ENCODE results near the gene ZFYVE28. TPM values are rescaled to one million over a fixed set of nuclear protein-coding genes. Genes with fewer than 3 reads are reported as not detected.
"Not testable (repeated sequence)": the region's sequence is repeated elsewhere in the genome, so short reads cannot be mapped to it uniquely, and the experiment has no call there.

The ZFYVE28 gene
- total and polyA plus RNA-seq, 7 donors, result 1.7 to 7.7 (median 3.4) TPM

DNA sequence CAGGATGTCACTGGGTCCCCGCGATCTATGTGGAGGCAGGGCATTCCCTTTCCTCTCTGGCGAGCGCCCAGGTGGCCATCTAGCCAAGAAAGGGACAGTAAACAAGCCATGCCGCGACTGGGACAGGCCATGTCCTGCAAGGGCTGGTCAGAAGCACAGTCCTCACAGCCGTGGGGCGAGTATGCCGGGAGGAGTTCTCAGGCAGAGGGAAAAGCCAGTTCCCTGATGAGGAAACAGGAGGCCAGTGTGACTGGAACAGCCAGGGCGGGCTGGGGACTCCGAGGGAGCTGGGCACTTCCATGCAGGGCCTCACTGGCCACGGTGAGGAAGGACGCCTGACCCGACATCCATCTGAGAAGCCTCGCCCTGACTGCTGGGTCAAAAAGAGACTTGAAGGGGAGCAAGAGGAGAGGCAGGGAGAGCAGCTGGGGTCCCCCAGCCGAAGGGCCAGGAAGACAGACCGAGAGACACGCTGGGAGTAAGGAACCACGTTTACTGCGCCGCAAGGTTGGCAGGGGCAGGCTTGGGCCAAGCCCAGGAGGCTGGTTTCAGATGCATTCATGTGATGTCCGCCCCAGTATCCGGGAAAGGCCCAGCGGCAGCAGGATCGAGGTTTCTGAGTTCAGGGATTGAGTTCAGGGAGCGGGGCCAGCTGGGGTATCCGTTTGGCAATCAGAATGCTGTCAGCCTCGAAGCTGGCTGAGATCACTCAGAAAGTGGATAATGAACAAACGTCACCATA lies 15.3 kb upstream of the ZFYVE28 start:
- intact Hi-C loops (cut with DNase I), result loop anchor here in 1 of 2 donors (2.0 kb wide), 1 partner anchor 213 kb away; no protein-coding TSS in a partner anchor
- H3K4me1 ChIP-seq, result peaks cover 24% of the 10 kb centered on the region
- DNase-seq, result peak in 1 of 2 donors; percentile 54
- H3K27ac ChIP-seq, result peak overlapping the region; percentile 74
- no peaks in the 10 kb centered on the region for H3K36me3 ChIP-seq (ENCODE audit: insufficient read depth in 1 of 2, low read depth in 1 of 2)
- no peaks in the 10 kb centered on the region for H3K27me3 ChIP-seq (ENCODE audit: insufficient read depth in 3 of 3, low read length in 2 of 3)
- 41 to 51% (median 44%) methylated on average over 27 to 29 of the region's 29 CpGs for WGBS, 3 donors
- H3K4me3 ChIP-seq, result peak overlapping the region; percentile 22
- peak; percentile 18 to 49 (median 33) for ATAC-seq
- TF ChIP-seq, protein P1, sequence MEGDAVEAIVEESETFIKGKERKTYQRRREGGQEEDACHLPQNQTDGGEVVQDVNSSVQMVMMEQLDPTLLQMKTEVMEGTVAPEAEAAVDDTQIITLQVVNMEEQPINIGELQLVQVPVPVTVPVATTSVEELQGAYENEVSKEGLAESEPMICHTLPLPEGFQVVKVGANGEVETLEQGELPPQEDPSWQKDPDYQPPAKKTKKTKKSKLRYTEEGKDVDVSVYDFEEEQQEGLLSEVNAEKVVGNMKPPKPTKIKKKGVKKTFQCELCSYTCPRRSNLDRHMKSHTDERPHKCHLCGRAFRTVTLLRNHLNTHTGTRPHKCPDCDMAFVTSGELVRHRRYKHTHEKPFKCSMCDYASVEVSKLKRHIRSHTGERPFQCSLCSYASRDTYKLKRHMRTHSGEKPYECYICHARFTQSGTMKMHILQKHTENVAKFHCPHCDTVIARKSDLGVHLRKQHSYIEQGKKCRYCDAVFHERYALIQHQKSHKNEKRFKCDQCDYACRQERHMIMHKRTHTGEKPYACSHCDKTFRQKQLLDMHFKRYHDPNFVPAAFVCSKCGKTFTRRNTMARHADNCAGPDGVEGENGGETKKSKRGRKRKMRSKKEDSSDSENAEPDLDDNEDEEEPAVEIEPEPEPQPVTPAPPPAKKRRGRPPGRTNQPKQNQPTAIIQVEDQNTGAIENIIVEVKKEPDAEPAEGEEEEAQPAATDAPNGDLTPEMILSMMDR (IDR thresholded peaks at IDR 0.05), result no peak
- H3K9me3 ChIP-seq, result no peaks in the 10 kb centered on the region

DNA sequence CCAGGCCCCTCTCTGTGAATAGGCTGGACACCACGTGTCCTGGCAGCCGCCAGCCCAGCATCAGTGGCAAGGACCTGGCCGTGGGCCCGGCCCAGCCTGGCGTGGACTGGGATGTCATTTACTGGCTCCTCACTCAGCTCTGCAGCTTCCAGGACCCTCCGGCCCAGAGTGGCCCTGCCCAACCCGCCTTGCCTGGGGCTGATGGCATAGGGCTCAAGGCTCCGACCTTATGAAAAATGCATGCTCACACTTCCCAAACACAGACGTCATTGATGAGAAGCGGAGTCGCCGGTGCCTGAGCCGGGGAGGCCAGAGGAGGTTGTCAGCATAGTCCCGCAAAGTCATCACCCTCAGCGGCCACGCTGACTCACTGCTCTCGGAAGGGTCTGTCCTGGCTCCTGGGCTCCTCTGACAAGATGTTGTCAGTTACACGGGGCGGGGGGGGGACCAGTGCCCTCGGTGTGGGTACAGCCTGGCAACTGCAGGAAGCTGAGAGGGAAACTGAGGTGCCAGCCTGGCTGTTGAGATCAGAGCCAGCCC lies 14.6 kb upstream of the ZFYVE28 start:
- WGBS, 3 donors, result 33 to 45% (median 40%) methylated on average over 20 of the region's 20 CpGs
- H3K27ac ChIP-seq, result peak overlapping the region; percentile 74
- intact Hi-C loops (cut with DNase I), result no loop called here
- peaks cover 24% of the 10 kb centered on the region for H3K4me1 ChIP-seq
- H3K9me3 ChIP-seq, result no peaks in the 10 kb centered on the region
- DNase-seq (peak; percentile 43 to 74), ATAC-seq (peak; percentile 81 to 89 (median 88))
- no peaks in the 10 kb centered on the region for H3K27me3 ChIP-seq (ENCODE audit: insufficient read depth in 3 of 3, low read length in 2 of 3)
- peak overlapping the region; percentile 22 for H3K4me3 ChIP-seq
- TF ChIP-seq, protein P1 (IDR thresholded peaks at IDR 0.05), result no peak
- H3K36me3 ChIP-seq (ENCODE audit: insufficient read depth in 1 of 2, low read depth in 1 of 2), result no peaks in the 10 kb centered on the region

DNA sequence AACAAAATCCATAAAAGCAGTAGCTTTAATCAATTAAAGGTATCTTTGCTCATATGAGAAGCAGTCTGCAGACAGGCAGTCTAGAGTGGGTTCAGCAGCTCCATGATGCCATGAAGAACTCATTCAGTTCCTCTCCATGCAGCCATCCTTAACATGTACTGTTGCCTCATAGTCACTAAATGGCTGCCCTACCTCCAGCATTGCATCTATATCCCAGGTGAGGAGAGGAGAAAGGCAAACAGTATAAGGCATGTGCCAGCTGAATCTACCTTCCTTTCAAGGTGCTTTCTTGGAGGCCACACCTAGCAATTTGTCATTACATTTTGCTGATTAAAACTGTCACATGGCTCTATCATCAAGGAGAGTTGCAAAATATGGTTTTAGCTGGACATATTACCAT lies 13.6 kb upstream of the ZFYVE28 start:
- Histone ChIP-seq H3K9me3 (no peaks in the 10 kb centered on the region), H3K27ac (no peak overlapping the region), H3K4me1 (peaks cover 24% of the 10 kb centered on the region), H3K4me3 (no peak overlapping the region), H3K27me3 (ENCODE audit: insufficient read depth in 3 of 3, low read length in 2 of 3) (no peaks in the 10 kb centered on the region), H3K36me3 (ENCODE audit: insufficient read depth in 1 of 2, low read depth in 1 of 2) (no peaks in the 10 kb centered on the region)
- ATAC-seq (no peak), DNase-seq (no peak)
- intact Hi-C loops (cut with DNase I), result no loop called here
- TF ChIP-seq, protein P1 (IDR thresholded peaks at IDR 0.05), result no peak

DNA sequence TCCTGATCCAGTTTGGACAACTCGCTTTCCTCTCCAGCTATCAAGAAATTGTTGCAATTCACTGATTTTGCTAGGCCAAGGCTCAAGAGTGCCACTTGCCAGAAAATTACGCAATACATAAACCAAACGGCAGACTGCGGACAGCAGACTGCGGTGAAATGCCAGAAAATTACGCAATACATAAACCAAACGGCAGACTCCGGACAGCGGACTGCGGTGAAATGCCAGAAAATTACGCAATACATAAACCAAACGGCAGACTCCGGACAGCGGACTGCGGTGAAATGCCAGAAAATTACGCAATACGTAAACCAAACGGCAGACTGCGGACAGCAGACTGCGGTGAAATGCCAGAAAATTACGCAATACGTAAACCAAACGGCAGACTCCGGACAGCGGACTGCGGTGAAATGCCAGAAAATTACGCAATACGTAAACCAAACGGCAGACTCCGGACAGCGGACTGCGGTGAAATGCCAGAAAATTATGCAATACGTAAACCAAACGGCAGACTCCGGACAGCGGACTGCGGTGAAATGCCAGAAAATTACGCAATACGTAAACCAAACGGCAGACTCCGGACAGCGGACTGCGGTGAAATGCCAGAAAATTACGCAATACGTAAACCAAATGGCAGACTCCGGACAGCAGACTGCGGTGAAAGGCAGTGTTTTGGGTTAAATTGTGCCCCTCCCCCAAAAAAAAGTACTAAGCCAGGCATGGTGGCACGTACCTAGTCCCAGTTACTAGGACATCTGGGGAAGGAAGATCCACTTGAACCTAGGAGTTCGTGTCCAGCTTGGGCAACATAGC lies 11.7 kb upstream of the ZFYVE28 start:
- peak overlapping the region; percentile 69 for H3K27ac ChIP-seq
- H3K27me3 ChIP-seq (ENCODE audit: insufficient read depth in 3 of 3, low read length in 2 of 3); H3K4me3 ChIP-seq; H3K36me3 ChIP-seq (ENCODE audit: insufficient read depth in 1 of 2, low read depth in 1 of 2); intact Hi-C loops (cut with DNase I); H3K9me3 ChIP-seq; ATAC-seq: not testable (repeated sequence)
- H3K4me1 ChIP-seq, result peaks cover 24% of the 10 kb centered on the region
- 26 to 52% (median 27%) methylated on average over 24 to 29 of the region's 49 CpGs for WGBS, 3 donors
- DNase-seq, result peak in 1 of 2 donors; percentile 19

Measured in psoas muscle (tissue), 8 donors.